Adrenal gland (tissue), 12 donors: ENCODE results near the gene CEP76. TPM values are rescaled to one million over a fixed set of nuclear protein-coding genes. Genes with fewer than 3 reads are reported as not detected.
"Not testable (repeated sequence)": the region's sequence is repeated elsewhere in the genome, so short reads cannot be mapped to it uniquely, and the experiment has no call there.

Experiments used
- DNase-seq, 7 donors: peaks; one replicate each; pipeline ENCODE4 v3.0.0-alpha.2; 2019 to 2020
- H3K27ac ChIP-seq, 5 donors: fragments of 200-600 bp; sonication (generic) in 4 of 5; 1 replicate in 3 of 5; 2 replicates in 2 of 5; pipeline versions ENCODE4 v1.5.1 to v1.8.0; 2016 to 2020; ENCODE audit warnings: mild to moderate bottlenecking in 1 of 5
- H3K27me3 ChIP-seq: fragments of 200-600 bp; 2 replicates; pipeline ENCODE4 v1.8.0; 2021
- H3K36me3 ChIP-seq, 2 donors: fragments of 200-600 bp; replicated peaks in 1 of 2; 1 replicate in 1 of 2; 2 replicates in 1 of 2; pipeline versions ENCODE4 v1.5.1 to v1.8.0; 2018 to 2022
- H3K4me1 ChIP-seq, 2 donors: fragments of 200-600 bp; replicated peaks in 1 of 2; 1 replicate in 1 of 2; 2 replicates in 1 of 2; pipeline versions ENCODE4 v1.5.1 to v1.8.0; 2018 to 2021
- H3K4me3 ChIP-seq, 4 donors: fragments of 200-600 bp; sonication (generic) in 3 of 4; one replicate each; pipeline ENCODE4 v1.5.1; 2016 to 2018
- H3K9me3 ChIP-seq, 3 donors: fragments of 200-600 bp; sonication (generic) in 1 of 3; replicated peaks in 1 of 3; 1 replicate in 2 of 3; 2 replicates in 1 of 3; pipeline versions ENCODE4 v1.5.1 to v1.8.0; 2016 to 2021
- CTCF ChIP-seq, 6 experiments: fragments of 450-650 bp in 4 of 6; fragments of 200-600 bp in 2 of 6; sonication (generic) in 1 of 6; IDR thresholded peaks; 1 replicate in 5 of 6; 2 replicates in 1 of 6; pipeline versions ENCODE4 v1.5.1 to v1.8.0; 2016 to 2021; ENCODE audit warnings: antibody characterized with exemption in 6 of 6, mild to moderate bottlenecking in 2 of 6, moderate library complexity in 1 of 6
- POLR2A ChIP-seq, 2 donors: fragments of 450-650 bp; IDR thresholded peaks; one replicate each; pipeline ENCODE4 v1.6.1; 2017; ENCODE audit warnings: antibody characterized with exemption in 2 of 2, mild to moderate bottlenecking in 2 of 2, moderate library complexity in 1 of 2
- WGBS, 4 donors: extraction: QIAGEN DNeasy Blood & Tissue Kit in 2 of 4; methylation state at CpG; one replicate each; pipeline versions ENCODE4 v1.1.5 to v1.1.7; 2013 to 2017; 5-methylcytosine and 5-hydroxymethylcytosine counted together
- intact Hi-C, 2 donors: fragments of 100-400 bp; cut with DNase I; formaldehyde crosslinking; loops; one replicate each; pipeline versions ENCODE4 v1.14.1 to v1.15.0; 2022 to 2023
- polyA plus RNA-seq, 3 donors: library from polyadenylated mRNA; stranded (reverse); fragments of 200-250 nt in 2 of 3; fragments of 350-450 nt in 1 of 3; fragmentation: Illumina TruSeq in 1 of 3; extraction: RNeasy Lipid Tissue Mini Kit (QIAGEN cat#74804) in 1 of 3; gene quantifications; one replicate each; pipeline ENCODE4 v1.2.3, GENCODE V29; 2013 to 2014
- total RNA-seq, 9 donors: library from RNA; depleted of rRNA in 4 of 9; stranded (reverse); fragments of >200 nt in 4 of 9; fragments of 120-200 nt in 1 of 9; fragmentation: NEBNext Ultra II Directional in 1 of 9; extraction: Animal tissue kit (Norgen Biotek cat#: 25700) in 1 of 9; gene quantifications; one replicate each; pipeline versions ENCODE4 v1.1.0 to v1.2.4, GENCODE V29; 2013 to 2023
- donor health status: healthy with polysubstance abuse.
- donor health status: Bipolar disorder and iron deficiency.
- donor health status: DM: yes; HTN: yes; CAD: no.
- donor health status: DM: no; HTN: no; CAD: no.
- donor health status: DM: no; HTN: no; CAD: no.
- donor health status: DM: yes; HTN: yes; CAD: no.

Gene CEP76
- total and polyA plus RNA-seq, 12 donors, result 2.6 to 32.2 (median 7.2) TPM

DNA sequence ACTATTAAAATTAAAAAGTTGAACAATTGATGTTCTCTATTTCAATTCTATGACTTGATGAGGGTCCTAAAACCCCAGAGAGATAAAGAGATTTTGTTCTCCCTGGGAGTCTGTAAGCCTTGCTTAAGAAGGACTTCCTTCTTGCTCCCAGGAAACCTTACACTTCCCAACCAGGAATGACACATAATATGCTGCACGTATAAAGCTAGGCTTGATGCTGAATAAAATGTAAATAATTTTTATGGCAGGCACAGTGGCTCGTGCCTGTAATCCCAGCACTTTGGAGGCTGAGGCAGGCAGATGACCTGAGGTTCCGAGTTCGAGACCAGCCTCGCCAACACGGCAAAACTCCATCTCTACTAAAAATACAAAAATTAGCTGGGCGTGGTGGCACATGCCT lies 72.4 kb downstream of the CEP76 start:
- Histone ChIP-seq H3K27ac (no peak overlapping the region), H3K4me3 (no peak overlapping the region), H3K27me3 (no peaks in the 10 kb centered on the region), H3K4me1 (peaks cover 0 to 15% of the 10 kb centered on the region in 2 donors), H3K36me3 (no peaks in the 10 kb centered on the region), H3K9me3 (no peaks in the 10 kb centered on the region)
- no peak for TF ChIP-seq CTCF (IDR thresholded peaks at IDR 0.05)
- no peak for TF ChIP-seq POLR2A (IDR thresholded peaks at IDR 0.05)
- no peak for DNase-seq
- 92 to 96% (median 95%) methylated on average over 7 of the region's 7 CpGs for WGBS, 4 donors
- intact Hi-C loops, result no loop called here

DNA sequence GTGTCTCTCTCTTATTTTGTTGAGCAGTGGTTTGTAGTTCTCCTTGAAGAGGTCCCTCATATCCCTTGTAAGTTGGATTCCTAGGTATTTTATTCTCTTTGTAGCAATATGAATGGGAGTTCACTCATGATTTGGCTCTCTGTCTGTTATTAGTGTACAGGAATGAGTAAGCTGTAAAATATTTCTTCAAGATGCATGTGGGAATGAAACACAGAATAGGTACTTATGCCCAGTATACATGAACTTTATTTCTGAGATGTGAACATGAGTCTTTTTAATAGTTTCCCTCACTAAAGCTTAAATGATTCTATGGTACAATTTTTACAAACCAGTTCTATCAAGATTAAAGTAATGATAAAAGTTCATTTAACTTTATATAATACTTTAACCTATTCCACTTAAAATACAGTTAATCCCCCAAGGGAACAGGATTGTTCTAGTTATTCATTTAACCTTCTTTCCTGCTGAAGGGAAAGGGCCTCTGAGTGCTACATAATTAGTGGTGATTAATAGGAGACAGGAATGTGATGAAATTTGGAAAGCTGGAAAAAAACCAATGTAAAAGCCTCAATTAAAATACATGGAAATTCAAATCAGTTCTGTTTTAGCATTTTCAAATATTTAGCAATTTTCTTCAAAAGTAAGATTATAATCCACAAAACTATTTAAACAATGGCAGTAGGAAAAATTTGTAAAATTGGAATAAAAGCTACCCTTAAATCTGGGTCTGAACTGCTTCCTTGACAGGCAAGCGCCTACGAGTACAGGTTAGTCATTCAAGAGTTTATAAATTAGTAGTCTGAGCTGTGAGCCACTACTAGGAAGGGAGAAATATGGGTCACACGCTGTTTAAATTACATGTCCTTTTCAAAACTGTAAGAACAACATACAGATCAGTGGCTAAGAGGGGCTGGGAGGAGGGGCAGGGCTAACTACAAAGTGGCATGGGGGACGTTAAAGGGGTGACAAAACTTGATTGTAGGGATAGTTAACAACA lies 73.5 kb downstream of the CEP76 start:
- Histone ChIP-seq H3K36me3 (no peaks in the 10 kb centered on the region), H3K27ac (no peak overlapping the region), H3K9me3 (no peaks in the 10 kb centered on the region), H3K4me1 (peaks cover 0 to 17% of the 10 kb centered on the region in 2 donors), H3K4me3 (no peak overlapping the region), H3K27me3 (no peaks in the 10 kb centered on the region)
- WGBS, 4 donors, result 56 to 61% (median 58%) methylated on average over 4 of the region's 4 CpGs
- intact Hi-C loops, result no loop called here
- DNase-seq, result no peak
- TF ChIP-seq CTCF (IDR thresholded peaks at IDR 0.05) (no peak), POLR2A (IDR thresholded peaks at IDR 0.05) (no peak)

- H3K27ac ChIP-seq, result not testable (repeated sequence)
Observed at GRCh38 chr18:12627199-12627598, 75.3 kb downstream of the CEP76 start.

GRCh38 chr18:12625241-12625640 lies 77.3 kb downstream of the CEP76 start:
- Histone ChIP-seq H3K4me3 (no peak overlapping the region), H3K36me3 (no peaks in the 10 kb centered on the region), H3K27ac (no peak overlapping the region), H3K9me3 (no peaks in the 10 kb centered on the region), H3K27me3 (no peaks in the 10 kb centered on the region), H3K4me1 (peaks cover 0 to 17% of the 10 kb centered on the region in 2 donors)
- no peak for DNase-seq
- 85 to 92% (median 90%) methylated on average over 4 of the region's 4 CpGs for WGBS, 4 donors
- TF ChIP-seq CTCF (IDR thresholded peaks at IDR 0.05), result no peak
- no peak for TF ChIP-seq POLR2A (IDR thresholded peaks at IDR 0.05)
- intact Hi-C loops, result no loop called here

More at GRCh38 chr18:12627199-12627598, 75.3 kb downstream of the CEP76 start:
- H3K9me3 ChIP-seq, intact Hi-C loops, H3K36me3 ChIP-seq, H3K27me3 ChIP-seq, H3K4me3 ChIP-seq, DNase-seq: not testable (repeated sequence)
- H3K4me1 ChIP-seq, result peaks cover 0 to 17% of the 10 kb centered on the region in 2 donors
- WGBS, 4 donors, result 95 to 98% (median 96%) methylated on average over 3 of the region's 3 CpGs

Other genes starting within 250 kb of the CEP76 start
- gene SPIRE1, start 44.6 kb downstream of the CEP76 start, total RNA-seq, result 10 to 100 TPM; 33.1 to 74.0 (median 55.6) TPM
- 10 to 100 TPM; 11.7 to 43.5 (median 15.8) TPM for gene SPIRE1, start 44.6 kb downstream of the CEP76 start, polyA plus RNA-seq
- gene PSMG2, start 319 bp upstream of the CEP76 start, total RNA-seq, result 10 to 100 TPM; 54.9 to 99.9 (median 78.8) TPM
- gene PSMG2, start 319 bp upstream of the CEP76 start, polyA plus RNA-seq, result 10 to 100 TPM; 89.9 to 99.8 (median 90.6) TPM
- gene PTPN2, start 181.5 kb upstream of the CEP76 start, total RNA-seq, result 10 to 100 TPM; 13.1 to 41.7 (median 30.4) TPM
- 10 to 100 TPM; 20.9 to 60.4 (median 36.4) TPM for gene PTPN2, start 181.5 kb upstream of the CEP76 start, polyA plus RNA-seq
- gene SEH1L, start 245.3 kb upstream of the CEP76 start, total RNA-seq, result 10 to 100 TPM in 8 of 9 donors, 1 to 10 TPM in 1; 6.8 to 44.5 (median 23.8) TPM
- gene SEH1L, start 245.3 kb upstream of the CEP76 start, polyA plus RNA-seq, result 10 to 100 TPM; 13.4 to 34.9 (median 17.4) TPM